ENCODE data around the gene PI4KA.
"Not testable (repeated sequence)": the region's sequence is repeated elsewhere in the genome, so short reads cannot be mapped to it uniquely, and the experiment has no call there.

Gene PI4KA

DNA sequence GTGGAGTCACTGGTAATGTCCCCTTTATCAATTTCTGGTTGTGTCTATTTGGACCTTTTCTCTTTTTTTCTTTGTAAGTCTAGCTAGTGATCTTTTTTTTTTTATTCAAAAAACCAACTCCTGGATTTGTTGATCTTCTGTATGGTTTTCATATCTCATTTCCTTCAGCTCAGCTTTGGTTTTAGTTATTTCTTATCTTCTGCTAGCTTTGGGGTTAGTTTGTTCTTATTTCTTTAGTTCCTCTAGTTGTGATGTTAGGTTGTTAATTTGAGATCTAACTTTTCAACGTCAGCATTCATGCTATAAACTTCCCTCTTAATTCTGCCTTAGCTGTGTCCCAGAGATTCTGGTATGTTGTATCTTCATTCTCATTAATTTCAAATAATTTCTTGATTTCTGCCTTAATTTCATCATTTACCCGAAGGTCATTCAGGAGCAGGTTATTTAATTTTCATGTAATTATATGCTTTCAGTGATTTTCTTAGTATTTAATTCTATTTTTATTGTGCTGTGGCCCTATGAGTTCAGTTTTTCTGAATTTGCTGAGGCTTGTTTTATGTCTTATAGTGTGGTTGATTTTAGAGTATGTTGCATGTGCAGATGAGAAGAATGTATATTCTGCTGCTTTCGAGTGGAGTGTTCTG, 29.0 kb downstream of the PI4KA start:
- no peak for DNase-seq (ENCODE audit: low read depth)
- H3K4me3 ChIP-seq (ENCODE audit: low read length) = no peak overlapping the region
- TF ChIP-seq, protein P1, sequence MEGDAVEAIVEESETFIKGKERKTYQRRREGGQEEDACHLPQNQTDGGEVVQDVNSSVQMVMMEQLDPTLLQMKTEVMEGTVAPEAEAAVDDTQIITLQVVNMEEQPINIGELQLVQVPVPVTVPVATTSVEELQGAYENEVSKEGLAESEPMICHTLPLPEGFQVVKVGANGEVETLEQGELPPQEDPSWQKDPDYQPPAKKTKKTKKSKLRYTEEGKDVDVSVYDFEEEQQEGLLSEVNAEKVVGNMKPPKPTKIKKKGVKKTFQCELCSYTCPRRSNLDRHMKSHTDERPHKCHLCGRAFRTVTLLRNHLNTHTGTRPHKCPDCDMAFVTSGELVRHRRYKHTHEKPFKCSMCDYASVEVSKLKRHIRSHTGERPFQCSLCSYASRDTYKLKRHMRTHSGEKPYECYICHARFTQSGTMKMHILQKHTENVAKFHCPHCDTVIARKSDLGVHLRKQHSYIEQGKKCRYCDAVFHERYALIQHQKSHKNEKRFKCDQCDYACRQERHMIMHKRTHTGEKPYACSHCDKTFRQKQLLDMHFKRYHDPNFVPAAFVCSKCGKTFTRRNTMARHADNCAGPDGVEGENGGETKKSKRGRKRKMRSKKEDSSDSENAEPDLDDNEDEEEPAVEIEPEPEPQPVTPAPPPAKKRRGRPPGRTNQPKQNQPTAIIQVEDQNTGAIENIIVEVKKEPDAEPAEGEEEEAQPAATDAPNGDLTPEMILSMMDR (conservative IDR thresholded peaks at IDR 0.05; ENCODE audit: low read length) = no peak

- H3K4me3 ChIP-seq (ENCODE audit: low read length); DNase-seq (ENCODE audit: low read depth): not testable (repeated sequence)
These were observed 32.0 kb downstream of the PI4KA start for GRCh38 chr22:20826373-20827152.

DNA sequence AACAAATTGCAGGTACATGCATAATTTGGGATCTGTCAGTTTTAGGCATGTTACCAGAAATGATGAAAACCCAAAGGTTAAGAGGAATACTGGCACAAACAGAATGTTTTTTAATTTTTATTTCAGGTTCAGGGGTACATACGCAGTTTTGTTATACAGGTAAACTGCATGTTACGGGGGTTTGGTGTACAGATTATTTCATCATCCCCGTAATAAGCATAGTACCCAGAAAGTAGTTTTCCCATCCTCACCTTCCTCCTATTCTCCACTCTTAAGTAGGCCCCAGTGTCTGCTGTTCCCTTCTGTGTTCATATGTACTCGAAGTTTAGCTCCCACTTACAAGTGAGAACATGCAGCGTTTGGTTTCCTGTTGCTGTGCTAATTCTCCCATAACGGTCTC, 33.0 kb downstream of the PI4KA start:
- DNase-seq (ENCODE audit: low read depth) = no peak
- TF ChIP-seq, protein P1 (conservative IDR thresholded peaks at IDR 0.05; ENCODE audit: low read length) = no peak
- no peak overlapping the region for H3K4me3 ChIP-seq (ENCODE audit: low read length)

DNA sequence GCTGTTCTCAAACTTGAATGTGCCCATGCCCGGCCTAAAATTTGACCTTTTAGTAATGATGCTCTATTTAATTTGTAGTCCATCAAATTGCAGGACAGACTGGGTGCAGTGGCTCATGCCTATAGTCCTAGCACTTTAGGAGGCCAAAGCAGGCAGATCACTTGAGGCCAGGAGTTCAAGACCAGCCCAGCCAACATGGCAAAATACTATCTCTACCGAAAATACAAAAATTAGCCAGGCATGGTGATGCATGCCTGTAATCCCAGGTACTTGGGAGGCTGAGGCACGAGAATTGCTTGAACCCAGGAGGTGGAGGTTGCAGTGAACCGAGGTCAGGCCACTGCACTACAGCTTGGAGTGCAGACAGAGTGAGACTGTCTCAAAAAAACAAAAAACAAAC, 33.4 kb downstream of the PI4KA start:
- not testable (repeated sequence) for H3K4me3 ChIP-seq (ENCODE audit: low read length); DNase-seq (ENCODE audit: low read depth)

GRCh38 chr22:20823264-20823663, 35.3 kb downstream of the PI4KA start:
- DNase-seq (ENCODE audit: low read depth) = no peak
- TF ChIP-seq, protein P1 (conservative IDR thresholded peaks at IDR 0.05; ENCODE audit: low read length) = no peak
- no peak overlapping the region for H3K4me3 ChIP-seq (ENCODE audit: low read length)

- TF ChIP-seq, protein P1 (conservative IDR thresholded peaks at IDR 0.05; ENCODE audit: low read length) = no peak
- DNase-seq (ENCODE audit: low read depth) = no peak
- H3K4me3 ChIP-seq (ENCODE audit: low read length) = no peak overlapping the region
These were observed 36.4 kb downstream of the PI4KA start for GRCh38 chr22:20822240-20822639.

DNA sequence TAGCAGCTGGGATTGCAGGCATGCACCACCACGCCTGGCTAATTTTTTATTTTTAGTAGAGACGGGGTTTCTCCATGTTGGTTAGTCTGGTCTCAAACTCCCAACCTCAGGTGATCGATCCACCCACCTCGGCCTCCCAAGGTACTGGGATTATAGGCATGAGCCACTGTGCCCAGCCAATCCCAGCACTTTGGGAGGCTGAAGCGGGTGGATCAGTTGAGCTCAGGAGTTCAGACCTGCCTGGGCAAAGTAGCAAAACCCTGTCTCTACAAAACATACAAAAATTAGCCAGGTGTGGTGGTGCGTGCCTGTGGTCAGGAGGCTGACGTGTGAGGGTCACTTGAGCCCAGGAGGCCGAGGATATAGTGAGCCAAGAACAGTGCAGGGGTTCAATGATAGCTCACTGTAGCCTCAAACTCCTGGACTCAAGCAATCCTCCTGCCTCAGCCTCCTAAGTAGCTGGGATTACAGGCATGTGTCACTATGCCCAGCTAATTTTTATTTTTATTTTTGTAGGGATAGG, 36.8 kb downstream of the PI4KA start:
- not testable (repeated sequence) for DNase-seq (ENCODE audit: low read depth); H3K4me3 ChIP-seq (ENCODE audit: low read length)

GRCh38 chr22:20819471-20819870, 39.1 kb downstream of the PI4KA start:
- DNase-seq (ENCODE audit: low read depth) = no peak
- TF ChIP-seq, protein P1 (conservative IDR thresholded peaks at IDR 0.05; ENCODE audit: low read length) = no peak
- no peak overlapping the region for H3K4me3 ChIP-seq (ENCODE audit: low read length)

Data from AG10803 (cell line).